GM21786 (cell line): ENCODE results near the gene CCDC88B.

Source experiments
- ATAC-seq: cut with Tn5 transposase; IDR thresholded peaks from one replicate; pipeline ENCODE4 v1.9.1; 2021; ENCODE audit not compliant: unreplicated experiment

The CCDC88B gene

GRCh38 chr11:64339754-64340408 lies at the start of gene CCDC88B:
Gene CCDC88B, plus strand, starts transcription at chr11:64340204. Its CDS starts 63 bp downstream, at chr11:64340267.
- peak; percentile 43 for ATAC-seq

GRCh38 chr11:64290352-64291261 lies 49.4 kb upstream of the CCDC88B start:
- no peak for ATAC-seq

- ATAC-seq = no peak
These were observed 48.7 kb upstream of the CCDC88B start, which contains the start of gene KCNK4 for GRCh38 chr11:64291262-64291751. Gene KCNK4, plus strand, starts transcription at chr11:64291302. Its CDS starts 1,717 bp downstream, at chr11:64293019.

GRCh38 chr11:64291752-64292459 lies 48.1 kb upstream of the CCDC88B start:
- ATAC-seq = no peak

GRCh38 chr11:64292460-64293254 lies 47.3 kb upstream of the CCDC88B start:
- ATAC-seq = no peak

GRCh38 chr11:64294774-64295173 lies 45.2 kb upstream of the CCDC88B start:
- no peak for ATAC-seq

GRCh38 chr11:64295760-64296159 lies 44.2 kb upstream of the CCDC88B start:
- ATAC-seq = no peak

- no peak for ATAC-seq
These were observed 43.8 kb upstream of the CCDC88B start for GRCh38 chr11:64296236-64296635.

GRCh38 chr11:64296830-64297698 lies 42.9 kb upstream of the CCDC88B start:
- ATAC-seq = no peak

GRCh38 chr11:64297699-64298358 lies 42.2 kb upstream of the CCDC88B start:
- ATAC-seq = no peak

- ATAC-seq = no peak
These were observed 40.8 kb upstream of the CCDC88B start for GRCh38 chr11:64298966-64299846.

- ATAC-seq = no peak
These were observed 40.0 kb upstream of the CCDC88B start, which contains the start of gene CATSPERZ for GRCh38 chr11:64299847-64300648. Gene CATSPERZ, plus strand, starts transcription at chr11:64300358. Its CDS starts 53 bp downstream, at chr11:64300411.

- no peak for ATAC-seq
These were observed 36.6 kb upstream of the CCDC88B start for GRCh38 chr11:64303109-64304031.

GRCh38 chr11:64304032-64304315 lies 36.0 kb upstream of the CCDC88B start:
- no peak for ATAC-seq

GRCh38 chr11:64304316-64305072 lies 35.5 kb upstream of the CCDC88B start:
- ATAC-seq = peak; percentile 22
